Left renal pelvis (tissue), 4 donors: Measurements from ENCODE around the gene DNAH9. TPM values are rescaled to one million over a fixed set of nuclear protein-coding genes. Genes with fewer than 3 reads are reported as not detected.
"Not testable (repeated sequence)": the region's sequence is repeated elsewhere in the genome, so short reads cannot be mapped to it uniquely, and the experiment has no call there.

Source experiments
- DNase-seq, 4 donors: peaks; one replicate each; pipeline ENCODE4 v3.0.0-alpha.2; 2013; ENCODE audit warnings: low read depth in 4 of 4, low spot score in 3 of 4
- polyA plus RNA-seq, 4 donors: library from polyadenylated mRNA; unstranded; fragments of 120-200 nt; gene quantifications; one replicate each; pipeline ENCODE4 v1.2.1, GENCODE V29; 2013; ENCODE audit not compliant: insufficient read length in 4 of 4

Gene DNAH9
- polyA plus RNA-seq, 4 donors = 2.1 to 11.6 (median 4.9) TPM

- DNase-seq = peak in 1 of 4 donors; percentile 5
These were observed 301.8 kb downstream of the DNAH9 start for GRCh38 chr17:11900041-11900476.

DNA sequence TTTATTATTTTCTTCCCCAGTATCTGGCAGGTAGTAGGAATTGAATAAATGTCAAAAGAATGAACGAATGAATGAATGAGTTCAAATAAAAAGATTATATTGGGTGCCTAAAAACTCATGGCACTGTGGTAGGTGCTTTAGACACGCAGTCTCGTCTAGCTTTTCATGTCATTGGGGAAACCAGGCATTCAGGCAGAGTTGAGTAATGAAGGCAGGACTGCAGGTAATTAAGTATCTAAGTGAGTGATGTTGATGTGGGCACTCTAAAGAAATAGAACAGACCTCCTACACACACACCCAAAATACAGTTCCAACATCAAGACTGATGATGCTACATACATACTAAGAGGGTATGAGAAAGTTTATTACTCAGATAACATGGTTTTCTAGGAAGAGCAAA is 302.4 kb downstream of the DNAH9 start:
- no peak for DNase-seq

GRCh38 chr17:11901931-11902330 is 303.7 kb downstream of the DNAH9 start:
- DNase-seq = no peak

DNA sequence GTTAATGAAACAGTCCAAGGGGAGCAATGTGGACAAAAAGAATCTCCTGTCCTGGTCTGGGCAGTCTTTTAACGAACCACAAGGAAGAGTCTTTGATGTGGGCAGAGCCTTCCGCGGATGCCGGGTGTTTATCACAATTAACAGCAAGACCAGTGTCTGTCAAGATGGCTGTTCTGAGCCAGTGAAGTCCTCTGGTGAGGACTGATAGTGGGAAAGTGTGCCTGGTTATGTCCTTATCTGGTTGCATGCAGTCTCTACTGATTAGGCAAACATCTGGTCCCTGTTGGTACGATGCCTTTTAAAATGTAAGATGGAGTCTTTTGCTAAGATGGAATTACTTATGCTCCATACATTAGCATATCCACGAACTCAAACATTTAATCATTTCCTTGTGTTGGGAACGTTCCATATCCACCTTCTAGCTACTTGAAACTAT is 310.5 kb downstream of the DNAH9 start:
- no peak for DNase-seq

DNA sequence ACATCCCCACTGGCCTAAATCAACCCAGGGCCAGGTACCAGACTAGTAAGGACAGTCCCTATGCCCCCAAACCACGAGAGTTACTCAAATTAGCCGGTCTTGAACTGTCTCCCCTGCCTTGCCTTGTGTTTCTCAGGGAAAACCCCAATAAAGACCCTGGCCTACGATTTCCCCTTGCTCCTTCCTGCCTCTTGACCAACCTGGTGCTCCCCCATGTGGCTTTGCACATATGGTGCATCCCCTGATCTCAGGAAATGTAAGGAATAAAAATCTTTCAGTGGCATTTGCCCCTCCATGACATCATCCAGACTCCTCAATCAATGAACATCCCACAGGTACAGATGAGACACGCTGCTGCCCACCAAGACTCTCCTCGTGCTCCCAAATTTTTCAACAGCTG is 311.1 kb downstream of the DNAH9 start:
- DNase-seq = no peak

GRCh38 chr17:11916091-11916490 is 317.8 kb downstream of the DNAH9 start:
- no peak for DNase-seq

GRCh38 chr17:11917415-11917814 is 319.1 kb downstream of the DNAH9 start:
- DNase-seq = no peak

DNA sequence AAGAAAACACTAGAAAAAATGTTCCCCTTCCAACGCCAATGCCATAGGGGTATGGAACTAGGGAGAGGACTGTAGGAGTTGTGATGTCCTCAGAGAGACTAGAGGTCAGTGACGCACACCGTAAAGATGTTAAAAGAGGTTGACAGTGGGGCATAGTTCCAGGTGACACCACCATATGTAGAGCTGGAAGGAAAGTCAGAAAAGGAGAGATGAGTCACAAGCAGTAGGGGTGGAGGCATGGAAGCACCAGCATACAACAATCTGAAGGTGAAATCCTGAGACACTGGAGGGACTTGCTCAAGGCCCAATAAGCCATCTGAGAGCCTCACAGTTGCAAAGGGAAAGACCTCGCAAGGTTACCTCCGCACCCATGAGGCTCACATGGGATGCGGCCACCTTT is 323.0 kb downstream of the DNAH9 start:
- no peak for DNase-seq

DNA sequence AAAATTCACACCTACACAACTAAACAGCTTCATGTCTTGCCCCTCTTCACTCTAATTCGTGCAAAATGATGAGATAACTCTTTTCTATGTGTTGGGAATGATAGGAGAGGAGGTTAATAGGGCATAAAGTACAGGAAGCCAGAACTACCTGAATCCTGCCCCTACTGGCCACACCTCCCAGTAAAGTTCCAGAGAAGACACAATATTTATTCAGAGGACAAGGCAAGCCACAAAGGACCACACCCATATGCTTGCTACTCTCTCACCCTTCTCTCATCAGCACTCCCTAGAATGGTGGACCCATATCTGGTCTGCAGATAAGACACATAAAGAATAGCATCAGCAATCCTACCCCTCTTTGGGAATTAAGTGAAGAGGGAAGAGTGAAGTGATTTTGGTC is 324.4 kb downstream of the DNAH9 start:
- no peak for DNase-seq

- no peak for DNase-seq
These were observed 325.8 kb downstream of the DNAH9 start for GRCh38 chr17:11924076-11924475.

GRCh38 chr17:11925262-11926021 is 327.2 kb downstream of the DNAH9 start:
- DNase-seq = no peak

DNA sequence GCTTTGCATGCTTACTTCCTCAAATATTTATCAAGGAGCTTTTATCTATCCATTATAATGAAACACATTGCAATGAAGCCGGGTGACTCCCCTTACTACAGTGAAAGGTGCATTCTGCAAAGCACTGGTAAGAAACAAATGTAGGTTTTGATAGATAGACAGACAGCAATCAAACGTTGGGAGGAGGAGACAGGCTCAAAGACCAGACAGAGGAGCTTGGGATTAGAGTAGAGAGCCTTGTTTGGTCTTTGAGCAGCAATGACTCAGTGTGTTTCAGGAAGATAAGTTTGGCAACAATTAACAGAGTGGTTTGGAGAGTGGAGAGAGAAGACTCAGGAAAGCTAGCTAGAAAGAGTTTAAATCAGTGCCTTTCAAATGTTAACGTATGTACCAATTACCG is 330.2 kb downstream of the DNAH9 start:
- DNase-seq = no peak

DNA sequence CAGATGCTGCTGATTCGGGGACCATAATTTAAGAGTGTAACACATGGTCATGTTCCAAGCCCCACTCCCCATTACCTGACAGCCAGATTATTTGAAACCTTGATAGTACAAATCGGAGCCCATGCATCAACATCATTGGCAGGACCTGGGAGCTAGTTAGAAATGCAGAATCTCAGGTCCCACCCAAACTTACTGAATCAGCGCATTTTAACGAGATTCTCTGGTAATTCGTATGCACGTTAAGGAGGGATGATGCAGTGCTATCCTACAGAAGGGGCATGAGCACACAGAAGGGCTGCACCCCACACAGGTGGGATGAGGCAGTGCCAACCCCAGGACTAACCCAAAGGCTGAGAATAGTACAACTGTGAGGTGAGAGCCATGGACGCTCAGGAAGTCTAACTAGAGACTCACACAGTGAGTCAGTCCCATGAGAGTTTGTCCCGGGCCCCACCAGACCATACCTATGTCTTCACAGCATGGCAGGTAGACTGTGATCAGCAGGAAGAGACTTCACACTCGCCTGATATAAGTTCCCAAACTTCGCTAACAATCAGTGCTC is 334.1 kb downstream of the DNAH9 start:
- no peak for DNase-seq

- peak; percentile 19 to 57 (median 46) for DNase-seq
These were observed 337.6 kb downstream of the DNAH9 start for GRCh38 chr17:11935734-11936406.

DNA sequence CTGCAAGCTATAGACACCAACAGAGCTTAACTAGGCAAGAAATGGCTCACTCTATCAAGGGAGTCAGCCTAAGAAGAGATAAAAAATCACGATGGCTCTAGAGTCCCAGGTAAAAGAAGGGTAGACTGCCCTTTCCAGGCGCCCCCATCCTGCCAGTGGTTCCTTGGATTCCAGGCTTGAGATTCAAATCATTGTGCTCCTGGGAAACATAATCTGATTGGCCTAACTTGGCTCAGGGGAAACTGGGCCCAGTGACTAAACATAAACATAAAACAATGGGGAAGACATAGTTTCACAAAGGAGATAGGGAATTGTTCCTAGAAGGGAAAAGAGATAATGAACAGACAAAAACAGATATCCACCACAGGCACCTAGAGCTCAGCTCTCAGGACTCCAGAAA is 342.6 kb downstream of the DNAH9 start:
- no peak for DNase-seq

DNA sequence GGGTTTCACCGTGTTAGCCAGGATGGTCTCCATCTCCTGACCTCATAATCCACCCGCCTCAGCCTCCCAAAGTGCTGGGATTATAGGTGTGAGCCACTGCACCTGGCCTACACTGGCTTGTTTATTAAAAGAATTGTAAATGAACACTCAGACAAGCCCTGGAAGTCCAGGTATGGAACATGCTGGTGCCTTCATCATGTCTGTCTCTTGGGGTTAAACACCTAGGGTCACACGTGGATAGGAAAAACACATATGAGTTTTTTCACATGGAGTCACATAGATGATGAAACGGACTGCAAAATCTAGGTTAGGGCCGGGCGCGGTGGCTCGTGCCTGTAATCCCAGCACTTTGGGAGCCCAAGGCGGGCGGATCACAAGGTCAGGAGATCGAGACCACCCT is 344.8 kb downstream of the DNAH9 start:
- not testable (repeated sequence) for DNase-seq

GRCh38 chr17:11943759-11944347 is 345.6 kb downstream of the DNAH9 start:
- DNase-seq = no peak

DNA sequence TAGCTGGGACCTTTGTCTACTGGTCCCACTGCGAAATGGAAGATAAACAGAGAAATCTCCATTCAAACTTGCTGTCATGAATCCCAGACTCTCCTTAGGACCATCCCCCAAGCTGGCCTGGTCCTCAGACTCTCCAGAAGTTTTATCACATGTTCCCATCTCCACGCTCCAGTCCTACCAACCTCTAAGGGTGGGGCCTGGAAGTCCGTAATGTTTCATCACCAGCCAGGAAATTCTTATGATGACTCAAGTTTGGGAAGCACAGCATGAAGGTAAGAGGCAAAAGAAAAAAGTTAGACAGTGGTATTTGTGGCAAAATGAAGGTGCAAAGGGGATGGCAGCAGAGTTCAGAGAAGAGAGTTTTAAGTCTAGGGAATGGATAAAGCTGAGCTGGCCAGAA is 346.3 kb downstream of the DNAH9 start:
- DNase-seq = no peak

DNA sequence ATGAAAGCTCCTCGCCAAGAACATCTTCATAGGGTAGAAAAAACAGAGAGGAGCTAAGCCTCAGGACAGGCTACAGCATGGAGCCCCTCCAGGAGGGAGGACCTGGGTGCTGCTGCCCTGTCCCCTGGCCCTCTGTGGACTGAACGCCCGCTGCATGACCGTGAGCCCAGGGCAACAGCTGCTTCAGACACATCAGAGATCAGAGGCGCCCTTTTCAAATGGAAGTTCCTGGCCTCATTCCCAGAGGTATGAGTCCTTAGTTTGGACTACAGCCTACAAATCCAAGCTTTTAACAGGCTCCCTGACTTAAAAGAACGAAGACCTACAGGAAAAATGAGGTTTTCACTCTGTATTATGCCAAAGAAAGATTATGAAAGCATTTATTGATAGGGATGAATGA is 350.5 kb downstream of the DNAH9 start:
- DNase-seq = no peak

DNA sequence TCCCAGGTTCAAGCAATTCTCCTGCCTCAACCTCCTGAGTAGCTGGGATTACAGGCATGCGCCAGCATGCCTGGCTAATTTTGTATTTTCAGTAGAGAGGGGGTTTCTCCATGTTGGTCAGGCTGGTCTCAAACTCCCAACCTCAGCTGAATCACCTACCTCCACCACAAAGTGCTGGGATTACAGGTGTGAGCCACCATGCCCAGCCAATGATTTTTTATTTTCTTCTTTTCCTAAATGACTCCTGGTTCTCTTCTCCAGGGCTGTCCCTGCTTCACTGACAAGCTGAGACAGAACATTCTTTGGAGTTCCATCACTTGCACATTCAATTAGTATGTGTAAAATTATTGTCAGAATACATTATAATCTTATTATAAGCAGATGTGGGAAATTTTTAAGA is 351.3 kb downstream of the DNAH9 start:
- DNase-seq = not testable (repeated sequence)

DNA sequence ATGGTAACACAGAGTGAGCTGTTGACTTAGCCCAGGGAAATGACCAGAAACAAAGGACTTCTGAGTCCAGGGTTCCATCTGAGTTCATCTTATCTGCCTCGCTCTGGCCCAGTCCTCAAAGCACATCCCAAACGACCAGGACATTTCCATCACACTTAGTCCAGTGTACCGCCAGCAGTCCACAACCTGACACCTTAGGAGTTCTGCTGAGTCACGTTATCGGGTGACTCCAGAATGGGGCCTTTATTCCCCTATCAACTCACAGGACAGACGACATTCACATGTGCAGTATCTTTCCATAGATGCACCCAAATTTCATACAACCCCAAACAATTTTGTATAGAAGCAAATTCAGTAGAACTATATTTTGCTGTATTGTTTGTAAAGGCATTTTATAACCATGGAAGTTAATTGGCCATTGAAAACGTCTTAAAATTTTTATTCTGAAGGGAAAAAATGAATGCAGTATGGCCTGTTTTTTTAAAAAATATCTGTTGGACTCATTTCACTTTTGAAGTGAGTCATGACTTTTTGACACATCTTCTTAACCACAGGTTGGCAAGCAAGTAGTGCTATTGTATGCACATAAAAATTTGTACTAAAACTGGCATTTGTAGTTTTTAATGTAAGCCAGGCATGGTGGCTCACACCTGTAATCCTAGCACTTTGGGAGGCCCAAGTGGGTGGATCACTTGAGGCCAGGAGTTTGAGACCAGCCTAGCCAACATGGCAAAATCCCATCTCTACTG is 352.7 kb downstream of the DNAH9 start:
- DNase-seq = no peak
